Left lung (tissue), 10 donors: ENCODE results near the gene OTOR. TPM values are rescaled to one million over a fixed set of nuclear protein-coding genes. Genes with fewer than 3 reads are reported as not detected.

Experiments
- ATAC-seq: fragments of 200-7000 bp; cut with Tn5 transposase; one replicate; pipeline ENCODE4 v1.9.1; 2020; ENCODE audit warnings: moderate library complexity
- DNase-seq, 4 donors: peaks; one replicate each; pipeline ENCODE4 v3.0.0-alpha.2; 2013 to 2020
- H3K27ac ChIP-seq, 2 donors: fragments of 200-600 bp; sonication (generic) in 1 of 2; one replicate each; pipeline versions ENCODE4 v1.5.0 to v1.8.0; 2020 to 2021
- H3K27me3 ChIP-seq, 2 donors: fragments of 200-600 bp; sonication (generic) in 1 of 2; one replicate each; pipeline versions ENCODE4 v1.5.0 to v1.8.0; 2020 to 2021
- H3K36me3 ChIP-seq, 2 donors: fragments of 200-600 bp; sonication (generic) in 1 of 2; one replicate each; pipeline versions ENCODE4 v1.5.0 to v1.8.0; 2020 to 2021
- H3K4me1 ChIP-seq, 2 donors: fragments of 200-600 bp; one replicate each; pipeline ENCODE4 v1.8.0; 2021
- H3K4me3 ChIP-seq, 2 donors: fragments of 200-600 bp; sonication (generic) in 1 of 2; one replicate each; pipeline versions ENCODE4 v1.5.0 to v1.8.0; 2020 to 2021; ENCODE audit warnings: mild to moderate bottlenecking in 1 of 2
- H3K9me3 ChIP-seq, 2 donors: fragments of 200-600 bp; sonication (generic) in 1 of 2; one replicate each; pipeline versions ENCODE4 v1.5.0 to v1.8.0; 2020 to 2021
- intact Hi-C, 2 donors: fragments of 100-400 bp; cut with DNase I; formaldehyde crosslinking; loops; one replicate each; pipeline versions ENCODE4 v1.11.2 to v1.14.2; 2022
- polyA plus RNA-seq, 6 donors: library from polyadenylated mRNA; unstranded; fragments of 120-200 nt; gene quantifications; one replicate each; pipeline ENCODE4 v1.2.1, GENCODE V29; 2013; ENCODE audit not compliant: insufficient read length in 6 of 6
- total RNA-seq, 2 donors: library from RNA; stranded (reverse); fragmentation: NEBNext Ultra II Directional; extraction: Animal tissue kit (Norgen Biotek cat#: 25700); gene quantifications; one replicate each; pipeline ENCODE4 v1.2.1, GENCODE V29; 2021
- TF ChIP-seq, protein P1 (sequence below), 2 donors: fragments of 200-600 bp; sonication (generic) in 1 of 2; IDR thresholded peaks; one replicate each; pipeline versions ENCODE4 v1.5.0 to v1.8.0; 2021; ENCODE audit warnings: antibody characterized with exemption in 2 of 2
- donor health status: DM: no; HTN: yes; CAD: no.
- donor health status: DM: no; HTN: no; CAD: no.

Gene OTOR
- total and polyA plus RNA-seq, 8 donors, result not detected

DNA sequence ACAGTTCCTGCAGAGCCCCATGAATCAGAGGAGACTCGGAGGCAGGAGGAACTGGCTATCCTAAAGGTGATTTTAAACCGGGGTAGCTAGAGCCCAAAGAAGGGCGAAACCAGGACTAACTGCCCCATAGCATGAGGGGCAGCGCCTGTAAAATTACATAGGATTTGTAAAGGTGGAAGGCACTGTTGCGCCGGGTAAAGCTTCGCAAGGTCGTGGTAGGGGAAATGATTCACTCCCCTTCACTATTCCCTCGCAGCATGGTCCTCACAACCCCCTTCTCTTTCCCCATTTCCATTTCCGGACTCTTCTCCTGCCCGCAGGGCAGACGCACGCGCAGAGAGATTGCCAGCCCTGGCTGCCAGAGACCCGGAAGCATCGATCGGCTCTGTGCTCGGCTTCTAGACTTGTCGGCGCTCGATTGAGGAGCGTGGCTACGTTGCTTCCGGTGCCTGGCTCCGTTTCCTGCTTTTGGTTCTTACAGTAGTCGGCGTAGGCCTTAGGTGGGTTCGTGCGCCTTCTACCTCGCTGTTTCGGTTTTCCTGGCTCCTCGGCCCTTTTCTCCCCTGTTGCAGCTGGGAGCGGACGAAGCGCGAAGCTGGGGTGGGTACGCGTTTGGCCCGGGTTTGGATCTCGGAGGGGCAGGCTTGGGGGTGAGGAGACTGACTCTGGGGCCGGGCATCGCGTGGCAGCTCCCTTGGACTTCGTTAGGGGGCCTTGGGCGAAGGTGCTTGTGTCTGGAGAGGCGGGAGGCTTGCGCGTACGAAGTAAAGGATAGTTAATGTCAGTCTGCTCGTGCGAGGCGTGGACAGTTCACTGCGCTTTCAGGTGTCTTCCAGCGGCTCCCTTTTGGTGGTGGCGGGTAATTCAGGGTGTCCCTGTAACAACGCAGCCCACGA lies 18.3 kb upstream of the OTOR start, which contains the start of gene SNRPB2:
TSS of gene SNRPB2 (plus strand) at position 462 of the 896 bp plus-strand sequence. CDS start 1,677 bp downstream, outside the sequence.
- intact Hi-C loops, result no loop called here
- Histone ChIP-seq H3K27ac (peak within 1 kb of the TSS; percentile 60 to 80), H3K36me3 (peaks cover 0 to 29% of the 10 kb centered on the region in 2 donors), H3K4me1 (peaks cover 8 to 26% of the 10 kb centered on the region in 2 donors), H3K9me3 (no peaks in the 10 kb centered on the region), H3K4me3 (peak within 1 kb of the TSS; percentile 75 to 82), H3K27me3 (peaks cover 13 to 33% of the 10 kb centered on the region in 2 donors)
- TF ChIP-seq, protein P1, sequence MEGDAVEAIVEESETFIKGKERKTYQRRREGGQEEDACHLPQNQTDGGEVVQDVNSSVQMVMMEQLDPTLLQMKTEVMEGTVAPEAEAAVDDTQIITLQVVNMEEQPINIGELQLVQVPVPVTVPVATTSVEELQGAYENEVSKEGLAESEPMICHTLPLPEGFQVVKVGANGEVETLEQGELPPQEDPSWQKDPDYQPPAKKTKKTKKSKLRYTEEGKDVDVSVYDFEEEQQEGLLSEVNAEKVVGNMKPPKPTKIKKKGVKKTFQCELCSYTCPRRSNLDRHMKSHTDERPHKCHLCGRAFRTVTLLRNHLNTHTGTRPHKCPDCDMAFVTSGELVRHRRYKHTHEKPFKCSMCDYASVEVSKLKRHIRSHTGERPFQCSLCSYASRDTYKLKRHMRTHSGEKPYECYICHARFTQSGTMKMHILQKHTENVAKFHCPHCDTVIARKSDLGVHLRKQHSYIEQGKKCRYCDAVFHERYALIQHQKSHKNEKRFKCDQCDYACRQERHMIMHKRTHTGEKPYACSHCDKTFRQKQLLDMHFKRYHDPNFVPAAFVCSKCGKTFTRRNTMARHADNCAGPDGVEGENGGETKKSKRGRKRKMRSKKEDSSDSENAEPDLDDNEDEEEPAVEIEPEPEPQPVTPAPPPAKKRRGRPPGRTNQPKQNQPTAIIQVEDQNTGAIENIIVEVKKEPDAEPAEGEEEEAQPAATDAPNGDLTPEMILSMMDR (IDR thresholded peaks at IDR 0.05), result no peak
- DNase-seq, result peak; percentile 88 to 96 (median 96)
- peak; percentile 100 for ATAC-seq

DNA sequence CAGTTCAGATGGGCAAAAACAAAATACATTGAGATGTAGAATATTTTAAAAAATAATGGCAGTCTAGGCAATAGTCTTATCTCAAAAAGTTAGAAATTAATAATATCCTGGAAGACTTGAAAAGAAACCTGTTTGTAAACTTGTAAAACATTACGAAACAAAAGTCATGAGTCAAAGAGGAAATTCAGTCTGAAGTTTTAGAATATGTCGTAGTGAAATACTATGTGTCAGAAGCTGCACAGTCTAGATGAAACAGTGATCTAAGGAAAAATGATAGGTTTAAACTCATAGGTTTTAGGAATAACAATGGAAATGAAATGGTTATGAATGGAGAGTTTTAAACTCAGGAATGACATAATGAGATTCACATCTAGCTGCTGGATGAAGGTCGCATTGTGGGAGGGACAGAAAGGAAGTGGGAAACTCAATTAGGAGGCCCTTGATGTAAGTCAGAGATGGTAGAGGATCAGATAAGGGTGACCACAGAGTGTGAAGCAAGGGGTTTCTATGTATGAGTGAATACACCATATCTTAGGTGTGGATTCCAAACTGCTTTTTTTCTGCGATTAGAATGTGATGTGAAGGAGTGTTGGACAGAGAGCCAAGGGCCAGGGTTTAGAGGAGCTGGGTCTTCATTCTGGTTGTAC lies 15.5 kb upstream of the OTOR start:
- no peak for ATAC-seq
- Histone ChIP-seq H3K36me3 (peaks cover 0 to 57% of the 10 kb centered on the region in 2 donors), H3K9me3 (no peaks in the 10 kb centered on the region), H3K4me3 (no peak overlapping the region), H3K27me3 (peaks cover 7 to 8% of the 10 kb centered on the region in 2 donors), H3K4me1 (peaks cover 8 to 26% of the 10 kb centered on the region in 2 donors), H3K27ac (no peak overlapping the region)
- TF ChIP-seq, protein P1 (IDR thresholded peaks at IDR 0.05), result no peak
- no peak for DNase-seq
- intact Hi-C loops, result no loop called here

DNA sequence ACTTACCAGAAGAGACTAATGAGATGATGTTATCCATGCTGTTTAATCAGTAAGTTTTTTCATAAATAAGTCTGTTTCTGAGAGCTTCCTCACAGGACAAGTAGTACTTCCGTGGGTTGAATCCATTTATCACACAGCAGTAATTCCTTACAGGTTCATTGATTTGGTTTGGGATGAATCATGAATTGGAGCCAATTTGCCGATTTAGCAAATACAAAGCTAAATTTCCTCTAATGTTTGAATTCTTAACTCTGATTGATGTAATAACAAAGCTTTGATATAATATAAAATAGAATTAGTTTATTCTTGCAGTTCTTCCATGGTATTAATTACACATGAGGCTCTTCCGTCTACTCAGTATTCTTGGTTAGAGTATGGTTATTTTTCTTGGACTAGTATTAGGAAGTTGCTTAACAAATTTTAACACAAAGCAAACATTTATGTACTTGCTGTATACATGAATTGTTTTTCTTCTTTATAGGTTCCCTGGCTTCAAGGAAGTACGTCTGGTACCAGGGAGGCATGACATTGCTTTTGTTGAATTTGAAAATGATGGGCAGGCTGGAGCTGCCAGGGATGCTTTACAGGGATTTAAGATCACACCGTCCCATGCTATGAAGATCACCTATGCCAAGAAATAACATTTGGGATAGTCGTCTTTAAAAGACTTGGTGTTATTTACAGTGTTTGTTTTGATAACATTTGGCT lies 7.6 kb upstream of the OTOR start:
- TF ChIP-seq, protein P1 (IDR thresholded peaks at IDR 0.05), result no peak
- no peaks in the 10 kb centered on the region for H3K27me3 ChIP-seq
- no peak overlapping the region for H3K4me3 ChIP-seq
- no peaks in the 10 kb centered on the region for H3K4me1 ChIP-seq
- intact Hi-C loops, result no loop called here
- no peak for ATAC-seq
- H3K36me3 ChIP-seq, result peaks cover 0 to 72% of the 10 kb centered on the region in 2 donors
- no peak overlapping the region for H3K27ac ChIP-seq
- H3K9me3 ChIP-seq, result no peaks in the 10 kb centered on the region
- no peak for DNase-seq

DNA sequence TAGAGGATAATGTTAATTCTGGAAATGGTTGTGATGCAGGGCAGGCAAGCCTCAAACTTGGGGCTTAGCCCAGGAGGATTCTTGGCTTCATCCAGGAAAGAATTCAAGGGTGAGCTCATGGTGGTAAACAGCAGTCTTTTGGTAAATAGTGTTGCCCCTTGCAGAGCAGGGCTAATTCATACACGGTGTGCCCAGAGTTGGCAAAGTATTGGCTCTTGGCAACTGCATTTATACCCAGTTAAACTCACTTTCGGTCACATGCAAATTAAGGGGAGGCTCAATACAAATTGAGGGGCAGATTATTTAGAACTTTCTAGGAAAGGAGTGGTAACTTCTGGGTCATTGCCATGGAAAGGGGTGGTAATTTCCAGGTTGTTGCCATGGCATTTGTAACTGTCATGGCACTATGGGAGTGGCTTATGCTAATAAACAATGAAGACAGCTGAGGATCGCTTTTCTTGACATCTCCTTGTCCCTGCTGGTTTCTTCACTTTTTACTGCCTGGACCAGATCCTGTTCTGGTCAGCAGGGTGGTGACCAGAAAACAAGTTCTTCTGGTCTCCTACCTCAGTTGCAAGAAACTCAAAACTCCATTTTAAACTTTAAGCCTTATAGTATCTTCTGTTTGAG lies 3.9 kb upstream of the OTOR start:
- H3K27ac ChIP-seq, result no peak overlapping the region
- no peaks in the 10 kb centered on the region for H3K4me1 ChIP-seq
- H3K9me3 ChIP-seq, result no peaks in the 10 kb centered on the region
- no peak overlapping the region for H3K4me3 ChIP-seq
- intact Hi-C loops, result no loop called here
- peaks cover 0 to 6% of the 10 kb centered on the region in 2 donors for H3K27me3 ChIP-seq
- DNase-seq (no peak), ATAC-seq (no peak)
- peaks cover 0 to 34% of the 10 kb centered on the region in 2 donors for H3K36me3 ChIP-seq
- TF ChIP-seq, protein P1 (IDR thresholded peaks at IDR 0.05), result no peak
